A673 (cell line): ENCODE data around the gene PCDHGA12. TPM values are rescaled to one million over a fixed set of nuclear protein-coding genes. Genes with fewer than 3 reads are reported as not detected.

ENCODE experiments used
- BruUV-seq: library from RNA; stranded (reverse); fragments of 400-500 nt; replicated peaks from 2 replicates; lab custom pipeline; 2021; lab: Mats Ljungman, UMichigan
- CTCF ChIA-PET: fragments of 300-600 bp; sonication (Branson Sonifier 250); formaldehyde crosslinking; loops from one replicate; lab custom pipeline; 2022; ENCODE audit warnings: antibody characterized with exemption; lab: Charles Lee
- POLR2A ChIA-PET: fragments of 300-600 bp; sonication (Branson Sonifier 250); formaldehyde crosslinking; loops from one replicate; lab custom pipeline; 2022; ENCODE audit warnings: antibody characterized with exemption; ENCODE audit not compliant: low non-redundant PET; lab: Charles Lee
- DNase-seq: peaks from one replicate; pipeline ENCODE4 v3.0.0-alpha.2; 2015; ENCODE audit warnings: low spot score
- H3K27ac ChIP-seq: fragments of 200-600 bp; sonication (generic); 2 replicates; pipeline ENCODE4 v1.5.1; 2016; ENCODE audit warnings: mixed run types, low read depth, mild to moderate bottlenecking, mixed read lengths, antibody characterized with exemption, low read length; ENCODE audit not compliant: poor library complexity, severe bottlenecking
- H3K27me3 ChIP-seq: fragments of 200-600 bp; sonication (generic); replicated peaks from 2 replicates; pipeline ENCODE4 v1.6.1; 2017; ENCODE audit warnings: mixed run types, low read depth, mild to moderate bottlenecking, mixed read lengths, antibody characterized with exemption, low read length; ENCODE audit not compliant: insufficient read depth, poor library complexity
- H3K36me3 ChIP-seq: fragments of 200-600 bp; sonication (generic); 2 replicates; pipeline ENCODE4 v1.6.1; 2016; ENCODE audit warnings: mixed run types, mild to moderate bottlenecking, mixed read lengths, antibody characterized with exemption, low read length; ENCODE audit not compliant: insufficient read depth, poor library complexity, severe bottlenecking
- H3K4me1 ChIP-seq: fragments of 200-600 bp; sonication (generic); 2 replicates; pipeline ENCODE4 v1.6.1; 2017; ENCODE audit warnings: mixed run types, mild to moderate bottlenecking, mixed read lengths, antibody characterized with exemption, low read length; ENCODE audit not compliant: insufficient read depth, poor library complexity, severe bottlenecking
- H3K4me3 ChIP-seq: fragments of 200-600 bp; sonication (generic); 2 replicates; pipeline ENCODE4 v1.5.1; 2016; ENCODE audit warnings: low read depth, mixed run types, mild to moderate bottlenecking, mixed read lengths, low read length; ENCODE audit not compliant: poor library complexity, severe bottlenecking
- H3K9me3 ChIP-seq: fragments of 200-600 bp; sonication (generic); 2 replicates; pipeline ENCODE4 v1.6.1; 2016; ENCODE audit warnings: mixed run types, low read depth, mild to moderate bottlenecking, mixed read lengths, antibody characterized with exemption, low read length; ENCODE audit not compliant: poor library complexity, severe bottlenecking
- EZH2 ChIP-seq: fragments of 200-600 bp; sonication (generic); IDR thresholded peaks from 2 replicates; pipeline ENCODE4 v1.6.1; 2017; ENCODE audit warnings: borderline replicate concordance, low read depth, mild to moderate bottlenecking, mixed read lengths, antibody characterized with exemption, low read length; ENCODE audit not compliant: poor library complexity, severe bottlenecking
- intact Hi-C: fragments of 100-400 bp; cut with micrococcal nuclease; formaldehyde crosslinking; loops from one replicate; pipeline ENCODE4 v1.10.0; 2022; ENCODE audit not compliant: unreplicated experiment
- total RNA-seq: library from RNA; stranded (reverse); gene quantifications from 2 replicates; pipeline ENCODE4 v1.2.3, GENCODE V29; 2021
- TF ChIP-seq, protein P1 (sequence below): fragments of 300-800, 200-600 bp; sonication (generic); conservative IDR thresholded peaks from 2 replicates; pipeline ENCODE4 v1.5.1; 2017; ENCODE audit warnings: low read depth, mild to moderate bottlenecking, antibody characterized with exemption, low read length, moderate library complexity, mixed read lengths

The PCDHGA12 gene
- total RNA-seq, 1 experiment from 2014 or later = 3.5 TPM

DNA sequence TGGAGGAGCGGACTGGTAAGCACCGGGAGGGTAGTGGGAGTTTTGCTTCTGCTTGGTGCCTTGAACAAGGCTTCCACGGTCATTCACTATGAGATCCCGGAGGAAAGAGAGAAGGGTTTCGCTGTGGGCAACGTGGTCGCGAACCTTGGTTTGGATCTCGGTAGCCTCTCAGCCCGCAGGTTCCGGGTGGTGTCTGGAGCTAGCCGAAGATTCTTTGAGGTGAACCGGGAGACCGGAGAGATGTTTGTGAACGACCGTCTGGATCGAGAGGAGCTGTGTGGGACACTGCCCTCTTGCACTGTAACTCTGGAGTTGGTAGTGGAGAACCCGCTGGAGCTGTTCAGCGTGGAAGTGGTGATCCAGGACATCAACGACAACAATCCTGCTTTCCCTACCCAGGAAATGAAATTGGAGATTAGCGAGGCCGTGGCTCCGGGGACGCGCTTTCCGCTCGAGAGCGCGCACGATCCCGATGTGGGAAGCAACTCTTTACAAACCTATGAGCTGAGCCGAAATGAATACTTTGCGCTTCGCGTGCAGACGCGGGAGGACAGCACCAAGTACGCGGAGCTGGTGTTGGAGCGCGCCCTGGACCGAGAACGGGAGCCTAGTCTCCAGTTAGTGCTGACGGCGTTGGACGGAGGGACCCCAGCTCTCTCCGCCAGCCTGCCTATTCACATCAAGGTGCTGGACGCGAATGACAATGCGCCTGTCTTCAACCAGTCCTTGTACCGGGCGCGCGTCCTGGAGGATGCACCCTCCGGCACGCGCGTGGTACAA is 46.0 kb downstream of the PCDHGA12 start:
- ChIA-PET CTCF (interaction anchor here (1.0 to 2.3 kb wide), 5 partner anchors 20 to 88 kb away, joined by 3 to 13 read pairs (median 5); no protein-coding TSS in a partner anchor), POLR2A (no interaction called here)
- Histone ChIP-seq H3K4me3 (peak overlapping the region; percentile 80), H3K27me3 (no peaks in the 10 kb centered on the region), H3K4me1 (peaks cover 35% of the 10 kb centered on the region), H3K9me3 (no peaks in the 10 kb centered on the region), H3K36me3 (no peaks in the 10 kb centered on the region), H3K27ac (peak overlapping the region; percentile 89)
- DNase-seq = peak; percentile 85
- TF ChIP-seq, protein P1, sequence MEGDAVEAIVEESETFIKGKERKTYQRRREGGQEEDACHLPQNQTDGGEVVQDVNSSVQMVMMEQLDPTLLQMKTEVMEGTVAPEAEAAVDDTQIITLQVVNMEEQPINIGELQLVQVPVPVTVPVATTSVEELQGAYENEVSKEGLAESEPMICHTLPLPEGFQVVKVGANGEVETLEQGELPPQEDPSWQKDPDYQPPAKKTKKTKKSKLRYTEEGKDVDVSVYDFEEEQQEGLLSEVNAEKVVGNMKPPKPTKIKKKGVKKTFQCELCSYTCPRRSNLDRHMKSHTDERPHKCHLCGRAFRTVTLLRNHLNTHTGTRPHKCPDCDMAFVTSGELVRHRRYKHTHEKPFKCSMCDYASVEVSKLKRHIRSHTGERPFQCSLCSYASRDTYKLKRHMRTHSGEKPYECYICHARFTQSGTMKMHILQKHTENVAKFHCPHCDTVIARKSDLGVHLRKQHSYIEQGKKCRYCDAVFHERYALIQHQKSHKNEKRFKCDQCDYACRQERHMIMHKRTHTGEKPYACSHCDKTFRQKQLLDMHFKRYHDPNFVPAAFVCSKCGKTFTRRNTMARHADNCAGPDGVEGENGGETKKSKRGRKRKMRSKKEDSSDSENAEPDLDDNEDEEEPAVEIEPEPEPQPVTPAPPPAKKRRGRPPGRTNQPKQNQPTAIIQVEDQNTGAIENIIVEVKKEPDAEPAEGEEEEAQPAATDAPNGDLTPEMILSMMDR = no peak
- TF ChIP-seq EZH2 = no peak
- intact Hi-C loops = loop anchor here (2.0 to 5.0 kb wide), 3 partner anchors 18 to 80 kb away; no protein-coding TSS in a partner anchor
- TSS peak; percentile 72 for BruUV-seq

DNA sequence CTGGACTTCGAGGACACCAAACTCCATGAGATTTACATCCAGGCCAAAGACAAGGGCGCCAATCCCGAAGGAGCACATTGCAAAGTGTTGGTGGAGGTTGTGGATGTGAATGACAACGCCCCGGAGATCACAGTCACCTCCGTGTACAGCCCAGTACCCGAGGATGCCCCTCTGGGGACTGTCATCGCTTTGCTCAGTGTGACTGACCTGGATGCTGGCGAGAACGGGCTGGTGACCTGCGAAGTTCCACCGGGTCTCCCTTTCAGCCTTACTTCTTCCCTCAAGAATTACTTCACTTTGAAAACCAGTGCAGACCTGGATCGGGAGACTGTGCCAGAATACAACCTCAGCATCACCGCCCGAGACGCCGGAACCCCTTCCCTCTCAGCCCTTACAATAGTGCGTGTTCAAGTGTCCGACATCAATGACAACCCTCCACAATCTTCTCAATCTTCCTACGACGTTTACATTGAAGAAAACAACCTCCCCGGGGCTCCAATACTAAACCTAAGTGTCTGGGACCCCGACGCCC is 46.8 kb downstream of the PCDHGA12 start:
- H3K36me3 ChIP-seq = no peaks in the 10 kb centered on the region
- intact Hi-C loops = loop anchor here (2.0 to 5.0 kb wide), 3 partner anchors 18 to 80 kb away; no protein-coding TSS in a partner anchor
- ChIA-PET CTCF (interaction anchor here (1.8 to 2.3 kb wide), 2 partner anchors 36 to 81 kb away, joined by 11 to 13 read pairs; no protein-coding TSS in a partner anchor), POLR2A (no interaction called here)
- H3K4me1 ChIP-seq = peaks cover 35% of the 10 kb centered on the region
- H3K27ac ChIP-seq = no peak overlapping the region
- peak overlapping the region; percentile 80 for H3K4me3 ChIP-seq
- TF ChIP-seq, protein P1 = no peak
- TF ChIP-seq EZH2 = no peak
- no peak for DNase-seq
- BruUV-seq = no TSS peak
- H3K27me3 ChIP-seq = no peaks in the 10 kb centered on the region
- no peaks in the 10 kb centered on the region for H3K9me3 ChIP-seq

DNA sequence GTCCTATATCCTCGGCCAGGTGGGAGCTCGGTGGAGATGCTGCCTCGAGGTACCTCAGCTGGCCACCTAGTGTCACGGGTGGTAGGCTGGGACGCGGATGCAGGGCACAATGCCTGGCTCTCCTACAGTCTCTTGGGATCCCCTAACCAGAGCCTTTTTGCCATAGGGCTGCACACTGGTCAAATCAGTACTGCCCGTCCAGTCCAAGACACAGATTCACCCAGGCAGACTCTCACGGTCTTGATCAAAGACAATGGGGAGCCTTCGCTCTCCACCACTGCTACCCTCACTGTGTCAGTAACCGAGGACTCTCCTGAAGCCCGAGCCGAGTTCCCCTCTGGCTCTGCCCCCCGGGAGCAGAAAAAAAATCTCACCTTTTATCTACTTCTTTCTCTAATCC is 47.5 kb downstream of the PCDHGA12 start:
- ChIA-PET POLR2A (no interaction called here), CTCF (no interaction called here)
- Histone ChIP-seq H3K4me1 (peaks cover 35% of the 10 kb centered on the region), H3K27ac (no peak overlapping the region), H3K4me3 (peak overlapping the region; percentile 80), H3K27me3 (no peaks in the 10 kb centered on the region), H3K36me3 (no peaks in the 10 kb centered on the region), H3K9me3 (no peaks in the 10 kb centered on the region)
- no peak for TF ChIP-seq EZH2
- TF ChIP-seq, protein P1 = no peak
- no peak for DNase-seq
- intact Hi-C loops = loop anchor here (2.0 to 5.0 kb wide), 3 partner anchors 17 to 79 kb away; no protein-coding TSS in a partner anchor
- BruUV-seq = no TSS peak
